Anterior cingulate cortex (tissue), 58 donors: ENCODE results near the gene SMIM36.
A peak's percentile ranks its signal among the peaks of the same experiment; 100 is the strongest.
"Not testable (repeated sequence)": the region's sequence is repeated elsewhere in the genome, so short reads cannot be mapped to it uniquely, and the experiment has no call there.

Source experiments
- DNase-seq, 58 donors: peaks; one replicate each; lab custom pipeline; 2025; lab: John Stamatoyannopoulos, UW

SMIM36 gene

DNA sequence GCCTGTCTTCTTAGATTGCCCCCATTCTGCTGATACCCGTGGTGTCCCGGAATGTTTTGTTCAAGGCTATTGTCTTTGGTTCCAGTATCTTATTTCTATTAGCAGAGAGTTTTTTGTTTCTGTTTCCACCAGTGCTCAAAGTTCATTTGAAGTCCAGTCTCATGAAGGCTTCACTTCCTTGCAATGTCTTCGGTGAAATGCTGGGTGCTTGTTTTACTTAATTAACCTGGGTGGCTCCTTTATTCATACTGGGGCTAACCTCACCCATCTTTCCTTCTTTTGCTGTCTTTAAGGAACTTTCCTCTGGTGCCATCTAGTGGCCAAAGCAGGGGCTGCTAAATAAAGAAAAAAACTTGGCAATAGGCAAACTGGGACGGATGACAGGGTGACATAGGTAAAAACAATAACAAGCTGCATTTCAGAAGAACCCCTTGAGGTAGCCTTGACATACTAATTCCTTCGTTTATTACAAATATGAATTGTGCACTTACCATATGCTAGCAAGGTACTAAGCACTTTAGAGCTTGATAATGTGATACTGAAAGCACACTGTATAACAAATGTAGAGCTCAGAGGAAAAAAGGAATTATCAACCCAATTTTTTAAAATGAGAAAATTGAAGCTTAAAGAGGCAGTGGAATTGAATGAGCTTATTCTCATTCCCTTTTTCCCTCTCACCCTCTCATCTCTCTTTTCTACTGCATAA is 2.8 kb upstream of the SMIM36 start:
- peak in 48 of 58 donors; percentile 4 to 80 (median 36) for DNase-seq

DNA sequence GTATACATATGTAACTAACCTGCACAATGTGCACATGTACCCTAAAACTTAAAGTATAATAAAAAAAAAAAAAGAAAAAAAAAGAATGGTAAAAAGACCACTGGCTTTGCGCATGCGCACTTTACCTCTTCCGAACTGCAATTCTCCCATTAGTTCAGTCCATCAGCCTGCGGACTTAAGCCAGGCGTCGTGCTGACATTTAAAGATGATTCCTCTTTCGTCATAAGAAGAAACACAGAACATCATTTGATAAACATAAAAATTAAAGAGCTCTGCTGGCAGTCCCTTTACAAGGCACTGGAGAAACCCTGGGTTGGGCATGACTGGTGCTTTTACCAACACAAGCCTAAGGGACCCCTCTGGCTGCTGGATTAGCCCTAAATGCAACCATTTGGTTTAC is 3.6 kb downstream of the SMIM36 start:
- not testable (repeated sequence) for DNase-seq

DNA sequence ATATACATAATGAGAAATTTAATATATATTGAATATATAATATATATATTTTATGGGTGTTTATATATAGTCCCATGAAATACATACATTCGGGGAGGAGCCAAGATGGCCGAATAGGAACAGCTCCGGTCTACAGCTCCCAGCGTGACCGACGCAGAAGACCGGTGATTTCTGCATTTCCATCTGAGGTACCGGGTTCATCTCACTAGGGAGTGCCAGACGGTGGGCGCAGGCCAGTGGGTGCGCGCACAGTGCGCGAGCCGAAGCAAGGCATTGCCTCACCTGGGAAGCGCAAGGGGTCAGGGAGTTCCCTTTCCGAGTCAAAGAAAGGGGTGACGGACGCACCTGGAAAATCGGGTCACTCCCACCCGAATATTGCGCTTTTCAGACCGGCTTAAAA is 9.6 kb downstream of the SMIM36 start:
- DNase-seq, result not testable (repeated sequence)

DNA sequence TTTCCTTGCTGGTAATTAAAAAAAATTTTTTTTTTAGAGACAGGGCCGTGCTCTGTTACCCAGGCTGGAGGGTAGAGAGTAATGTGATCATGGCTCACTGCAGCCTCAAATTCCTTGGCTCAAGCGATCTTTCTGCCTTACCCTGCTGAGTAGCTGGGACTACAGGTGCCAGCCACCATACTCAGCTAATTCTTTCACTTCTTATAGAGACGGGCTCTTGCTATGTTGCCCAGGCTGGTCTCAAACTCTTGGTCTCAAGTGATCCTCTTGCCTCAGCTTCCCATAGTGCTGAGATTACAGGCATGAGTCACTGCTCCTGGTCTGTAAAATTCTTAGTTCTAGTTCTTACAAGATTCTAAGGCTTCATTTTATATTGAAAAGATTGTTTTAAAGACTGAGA is 11.1 kb downstream of the SMIM36 start:
- no peak for DNase-seq

DNA sequence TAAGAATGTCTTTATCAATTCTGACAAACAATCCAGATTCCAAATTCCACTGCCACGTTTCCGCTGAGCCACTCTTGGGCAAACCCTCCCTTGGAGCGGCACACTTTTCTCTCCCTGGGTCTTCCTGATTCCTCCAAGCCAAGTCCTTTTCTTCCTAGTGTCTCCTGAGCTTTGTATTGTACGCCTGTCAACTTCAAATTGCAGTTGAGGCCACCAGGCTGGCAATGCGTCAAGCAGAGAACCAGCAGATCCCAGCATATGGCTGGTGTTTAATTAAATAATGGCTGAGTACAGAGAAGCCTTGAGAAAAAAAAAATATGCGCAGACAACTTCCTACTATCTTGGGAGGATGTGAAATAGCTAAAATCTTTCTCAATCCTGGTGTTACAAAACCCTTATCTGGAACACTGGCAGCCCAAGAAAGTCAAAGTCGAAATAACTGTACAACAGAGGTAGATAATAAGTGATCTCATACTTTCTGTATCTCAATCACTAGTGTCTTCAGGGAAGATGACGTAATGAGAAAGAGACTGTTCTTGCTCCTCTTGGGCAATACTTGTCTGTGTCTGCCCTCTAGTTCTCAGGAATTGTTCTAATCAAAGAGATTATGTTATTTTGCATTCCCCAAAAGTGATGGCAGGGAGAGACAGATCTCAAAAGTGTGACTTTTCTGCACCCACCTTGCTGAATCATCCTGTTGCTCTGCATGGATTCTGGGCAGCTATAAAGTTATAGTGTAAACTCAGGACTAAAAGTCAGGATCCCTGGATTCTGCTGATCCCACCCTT is 15.0 kb downstream of the SMIM36 start:
- peak in 17 of 58 donors; percentile 0 to 41 (median 11) for DNase-seq

DNA sequence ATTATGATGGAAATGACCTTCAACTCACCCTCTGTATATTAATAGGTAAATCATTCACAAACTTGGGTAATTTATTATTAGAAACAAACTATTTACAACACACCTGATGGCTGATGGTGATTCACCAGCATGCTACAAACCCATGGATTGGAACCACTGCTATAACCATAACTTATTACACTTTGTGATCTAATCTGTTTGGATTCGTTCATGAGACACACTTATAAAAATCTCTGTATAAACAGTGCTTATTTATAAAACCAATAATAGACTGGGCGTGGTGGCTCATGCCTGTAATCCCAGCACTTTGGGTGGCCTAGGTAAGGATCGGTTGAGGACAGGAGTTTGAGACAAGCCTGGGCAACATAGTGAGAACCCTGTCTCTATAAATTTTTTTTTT is 16.0 kb downstream of the SMIM36 start:
- DNase-seq, result no peak

DNA sequence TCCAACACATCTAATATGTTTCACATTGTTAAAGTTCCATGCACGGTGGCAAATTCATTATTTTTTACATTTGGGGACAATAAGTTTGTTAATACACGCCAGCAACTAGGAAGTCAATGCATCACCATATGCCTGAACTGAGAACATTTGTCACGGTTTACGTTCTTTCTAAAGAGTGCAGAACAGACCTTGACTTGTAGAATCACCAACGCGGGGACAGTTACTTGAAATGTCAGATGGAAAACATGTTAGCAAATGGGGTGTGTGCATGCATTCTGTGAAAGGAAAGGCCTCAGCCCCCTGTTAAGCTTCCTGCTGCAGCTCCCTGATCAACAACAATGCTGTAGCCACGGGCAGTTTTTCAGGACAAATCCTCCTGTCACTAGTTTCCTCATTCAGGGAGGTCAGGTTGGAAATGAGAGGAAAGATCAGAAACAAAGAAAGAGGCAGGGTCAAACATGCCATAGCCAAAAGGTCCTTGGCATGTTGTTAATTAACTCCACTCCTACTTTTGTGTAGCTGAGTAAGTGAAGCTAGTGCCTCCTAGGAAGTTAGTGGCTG is 18.4 kb downstream of the SMIM36 start:
- no peak for DNase-seq

DNA sequence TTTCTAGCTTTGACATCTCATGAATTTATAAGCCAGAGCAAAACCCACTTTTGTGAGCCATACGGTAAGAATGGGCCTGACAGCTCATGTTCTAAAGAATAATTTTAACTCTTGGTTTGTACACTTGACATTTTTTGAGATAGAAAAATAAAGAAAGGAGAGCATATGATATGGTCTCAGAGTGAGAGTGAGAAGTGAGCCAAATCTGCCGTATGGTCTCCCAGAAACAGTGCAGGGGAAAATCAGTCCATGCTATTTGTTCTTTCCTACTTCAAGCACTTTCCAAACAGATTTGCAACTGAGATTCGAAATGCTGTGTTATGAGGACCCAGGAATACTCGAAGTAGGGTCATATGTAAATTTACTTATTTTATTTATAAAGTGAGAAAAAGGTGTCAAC is 20.9 kb downstream of the SMIM36 start:
- peak in 2 of 58 donors; percentile 23 to 30 for DNase-seq

DNA sequence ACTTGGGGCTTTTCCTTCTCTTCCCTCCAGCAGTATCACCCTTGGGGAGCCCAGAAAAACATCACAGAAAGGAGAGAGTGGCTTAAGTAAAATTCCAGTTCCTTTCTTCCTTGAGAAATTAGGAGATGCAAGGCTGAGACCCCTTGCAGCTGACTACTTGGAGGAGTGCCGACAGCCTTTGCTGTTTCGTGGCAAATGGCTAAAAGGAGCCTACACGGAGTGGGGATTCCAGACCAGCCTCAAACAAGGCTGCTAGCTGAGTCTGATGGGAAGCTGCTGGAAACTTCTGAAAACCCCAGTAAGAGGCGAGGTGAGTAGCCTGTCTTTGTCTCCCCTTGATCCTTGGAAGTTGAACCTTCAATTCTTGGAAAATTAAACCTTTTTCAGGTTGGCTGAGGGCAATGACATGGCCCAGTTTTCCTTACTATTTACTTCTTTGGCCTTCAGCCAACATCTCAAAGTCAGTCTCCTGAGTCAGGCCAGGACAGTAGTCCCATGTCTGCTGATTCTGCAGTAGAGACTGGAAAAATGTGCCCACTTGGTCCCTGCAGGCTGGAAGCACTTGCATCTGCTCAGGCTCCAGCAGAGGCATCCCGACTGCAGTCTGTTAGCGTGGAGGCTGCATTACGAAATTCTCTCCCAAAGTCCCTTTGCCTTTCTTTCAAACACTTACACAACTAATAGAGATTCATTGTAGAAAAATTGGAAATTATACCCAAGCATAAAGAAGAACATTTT is 23.4 kb downstream of the SMIM36 start:
- no peak for DNase-seq

DNA sequence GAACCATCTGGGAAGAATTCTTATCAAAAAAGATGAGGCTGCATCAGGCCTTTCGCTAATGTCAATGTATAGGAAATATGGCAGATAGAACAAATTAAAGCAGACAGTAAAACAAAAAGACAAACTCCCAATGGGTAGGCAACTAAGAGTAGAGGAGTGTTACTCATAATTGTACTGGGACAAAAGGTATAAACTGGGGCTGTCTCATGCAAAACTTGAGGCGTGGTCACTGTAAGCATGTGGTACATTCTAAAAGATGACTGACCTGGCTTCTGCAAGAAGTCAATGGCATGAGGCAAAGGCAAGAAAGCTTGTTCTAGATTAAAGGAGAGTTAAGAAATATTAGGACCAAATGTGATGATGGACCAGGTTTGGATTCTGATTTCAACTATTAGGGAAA is 26.7 kb downstream of the SMIM36 start:
- DNase-seq, result no peak

DNA sequence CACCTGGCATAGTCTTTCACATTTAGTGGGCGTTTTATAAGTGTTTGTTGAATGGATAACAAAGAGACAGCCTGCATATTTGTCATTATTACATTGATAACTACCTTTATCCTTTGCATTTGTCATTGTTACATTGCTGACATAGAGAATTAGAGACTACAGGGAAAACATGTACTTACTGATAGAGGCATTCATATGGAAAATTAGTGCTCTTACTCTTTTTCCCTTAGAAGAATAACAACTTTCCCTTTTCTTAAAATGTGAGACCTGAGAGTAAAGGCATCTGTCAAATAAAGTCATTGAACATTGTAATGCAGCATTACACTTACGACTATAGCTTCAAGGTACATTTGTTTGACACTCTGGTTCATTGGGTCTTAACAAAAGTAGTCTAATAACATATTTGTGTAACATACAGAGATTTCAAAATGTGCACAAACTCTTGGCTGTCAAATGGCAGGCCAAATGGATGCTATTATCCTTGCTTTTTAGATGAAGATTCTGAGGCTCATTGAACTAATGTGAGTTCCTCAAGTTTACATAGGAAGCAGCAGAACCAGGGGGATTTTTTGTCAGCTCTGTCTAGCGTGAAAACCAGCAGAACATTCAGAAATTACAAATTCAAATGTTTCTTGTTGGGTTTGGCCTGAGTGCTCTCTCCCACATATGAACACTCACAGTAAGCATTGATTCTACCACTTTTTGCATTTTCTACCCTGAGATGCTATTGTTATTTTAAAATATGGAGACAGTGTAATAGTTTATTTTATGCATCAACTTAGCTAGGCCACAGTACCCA is 28.5 kb downstream of the SMIM36 start:
- no peak for DNase-seq

DNA sequence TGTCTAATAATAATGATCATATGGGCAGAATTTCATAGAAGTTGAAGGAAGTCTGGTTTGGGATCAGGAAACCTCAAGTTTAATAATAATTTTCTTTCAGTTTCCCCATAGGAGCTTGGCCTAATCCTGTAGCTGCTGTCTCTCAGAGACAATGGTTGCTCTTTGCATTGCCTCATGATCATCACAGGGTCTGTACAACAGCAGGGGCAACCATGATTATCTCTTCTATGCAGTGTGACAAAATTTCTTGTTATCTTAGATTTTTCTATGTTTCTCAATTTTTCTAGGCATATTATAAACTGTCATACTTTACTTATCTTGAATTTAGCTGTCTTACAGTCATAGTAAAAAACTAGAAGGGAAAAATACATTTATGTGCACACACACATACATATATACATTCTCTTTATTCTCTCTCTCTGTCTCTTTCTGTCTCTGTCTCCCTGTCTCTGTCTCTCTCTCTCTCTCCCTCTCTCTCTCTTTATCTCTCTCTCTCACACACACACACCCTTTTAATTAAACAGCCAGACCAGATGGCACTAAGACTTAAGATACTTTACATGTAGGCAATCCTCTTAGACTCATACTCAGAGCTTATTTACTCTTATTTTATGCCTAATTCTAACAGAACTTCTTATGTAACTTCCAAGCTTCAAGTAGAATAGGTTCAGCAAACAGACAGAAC is 30.5 kb downstream of the SMIM36 start:
- no peak for DNase-seq

DNA sequence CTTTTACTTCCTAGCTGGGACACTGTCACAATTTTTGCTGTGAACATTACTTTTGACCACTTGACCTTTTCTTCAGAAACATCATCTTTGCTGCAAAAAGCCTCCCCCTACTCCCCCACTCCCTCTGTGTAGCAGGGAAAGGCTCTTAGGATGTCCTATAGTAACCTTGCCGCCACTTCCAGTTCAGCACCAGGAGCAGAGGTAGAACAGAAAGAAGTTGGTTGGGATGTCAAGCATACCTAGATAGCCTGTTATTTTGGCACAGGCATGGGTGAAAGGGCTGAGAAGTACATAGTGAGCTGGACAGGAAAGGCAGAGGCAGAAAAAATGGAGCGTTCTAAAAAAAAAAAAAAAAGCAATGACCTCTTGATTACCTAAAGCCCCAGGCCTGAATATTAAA is 31.3 kb downstream of the SMIM36 start:
- DNase-seq, result no peak

DNA sequence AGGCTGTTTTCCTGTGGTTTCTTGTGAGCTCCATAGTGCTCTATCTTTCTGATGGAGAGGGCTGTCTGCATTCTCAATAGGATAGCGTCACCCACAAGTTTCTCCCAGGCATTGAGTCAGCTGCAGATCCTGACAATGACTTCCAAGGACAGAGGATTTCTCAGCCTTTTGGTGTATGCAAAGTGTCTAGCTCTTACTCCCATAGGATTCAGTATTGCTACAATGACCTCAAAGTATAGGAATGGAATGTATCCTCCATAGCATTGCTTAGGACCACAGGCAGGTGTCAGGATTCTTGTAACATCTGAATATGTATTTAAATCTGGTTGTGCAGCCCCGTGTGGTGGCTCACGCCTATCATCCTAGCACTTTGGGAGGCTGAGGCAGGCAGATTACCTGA is 32.3 kb downstream of the SMIM36 start:
- no peak for DNase-seq

DNA sequence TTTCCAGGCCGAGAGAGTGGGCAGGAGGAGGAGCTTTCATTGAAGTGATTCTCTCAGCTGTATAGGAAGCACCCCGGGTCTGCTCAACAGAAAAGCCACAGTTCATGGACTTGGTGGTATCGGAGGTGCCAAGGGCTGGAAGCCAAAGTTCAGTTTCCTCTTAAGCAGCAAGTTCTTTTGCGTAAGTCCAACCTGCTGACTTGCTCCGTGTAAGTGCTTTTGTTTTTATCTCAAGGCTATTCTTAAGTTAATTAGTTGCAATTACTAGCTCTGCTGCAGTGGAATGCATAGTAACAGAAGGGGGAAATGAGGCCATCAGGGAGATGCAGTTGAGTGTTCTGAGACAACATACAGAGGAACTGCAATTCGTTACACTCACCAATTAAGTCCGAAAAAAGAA is 44.6 kb downstream of the SMIM36 start:
- peak in 4 of 58 donors; percentile 0 to 4 (median 2) for DNase-seq

DNA sequence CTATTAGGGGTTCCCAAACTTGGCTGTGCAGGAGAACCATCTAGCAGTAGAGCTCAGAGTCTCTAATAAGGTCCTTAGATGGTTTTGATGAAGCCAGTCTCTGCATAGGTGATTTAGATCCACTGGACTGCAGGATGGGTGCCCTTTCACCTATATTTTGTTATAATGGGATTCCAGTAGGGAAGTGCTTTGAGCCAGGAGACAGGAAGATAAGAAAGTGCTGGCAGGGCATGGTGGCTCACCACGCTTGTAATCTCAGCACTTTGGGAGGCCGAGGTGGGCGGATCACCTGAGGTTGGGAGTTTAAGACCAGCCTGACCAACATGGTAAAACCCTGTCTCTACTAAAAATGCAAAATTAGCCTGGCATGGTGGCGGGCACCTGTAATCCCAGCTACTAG is 45.5 kb downstream of the SMIM36 start:
- DNase-seq, result not testable (repeated sequence)

DNA sequence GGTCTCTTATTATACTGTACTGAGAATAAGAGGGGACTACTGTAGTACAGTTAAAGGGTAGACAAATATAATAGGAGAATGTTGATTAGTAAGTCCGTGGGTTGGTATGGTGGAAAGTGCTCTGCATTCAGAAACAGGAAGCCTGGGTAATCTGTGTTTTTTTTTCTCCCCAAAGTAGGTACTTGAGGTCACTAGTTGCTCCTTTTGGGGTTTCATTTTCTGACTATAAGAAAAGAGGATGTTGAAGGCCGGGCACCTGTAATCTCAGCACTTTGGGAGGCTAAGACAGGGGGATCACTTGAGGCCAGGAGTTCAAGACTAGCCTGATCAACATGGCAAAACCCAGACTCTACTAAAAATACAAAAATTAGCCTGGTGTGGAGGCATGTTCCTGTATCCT is 47.7 kb downstream of the SMIM36 start:
- no peak for DNase-seq

DNA sequence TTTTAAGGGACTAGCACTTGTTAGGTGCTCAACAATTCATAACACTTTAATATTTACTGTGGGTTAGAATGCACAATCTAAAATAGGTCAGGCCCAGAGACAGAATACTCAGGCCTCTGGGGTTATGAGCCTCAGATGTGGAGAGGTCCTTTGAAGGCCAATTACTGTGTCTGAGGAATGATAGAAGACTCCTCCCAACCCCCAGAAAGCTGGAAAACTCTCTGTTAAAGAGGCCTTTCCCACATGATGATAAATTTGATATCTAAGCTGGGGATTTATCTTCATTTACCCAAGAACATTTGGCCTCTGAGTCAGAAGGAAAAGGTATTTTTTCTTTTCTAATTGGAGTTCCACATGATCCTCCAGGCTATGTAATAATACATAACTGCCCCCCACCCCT is 48.5 kb downstream of the SMIM36 start:
- DNase-seq, result no peak

DNA sequence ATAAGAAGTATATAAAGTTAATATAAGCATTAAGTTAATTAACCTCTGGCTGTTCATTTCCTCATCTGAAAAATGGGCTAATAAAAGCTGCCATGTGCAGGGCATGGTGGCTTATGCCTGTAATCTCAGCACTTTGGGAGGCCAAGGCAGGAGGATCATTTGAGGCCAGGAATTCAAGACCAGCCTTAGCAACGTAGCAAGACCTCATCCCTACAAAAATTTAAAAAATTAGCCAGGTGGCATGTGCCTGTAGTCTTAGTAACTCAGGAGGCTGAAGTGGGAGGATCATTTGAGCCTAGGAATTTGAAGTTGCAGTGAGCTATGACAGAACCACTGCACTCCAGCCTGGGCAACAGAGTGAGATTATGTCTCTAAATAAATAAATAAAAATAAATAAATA is 49.0 kb downstream of the SMIM36 start:
- no peak for DNase-seq

DNA sequence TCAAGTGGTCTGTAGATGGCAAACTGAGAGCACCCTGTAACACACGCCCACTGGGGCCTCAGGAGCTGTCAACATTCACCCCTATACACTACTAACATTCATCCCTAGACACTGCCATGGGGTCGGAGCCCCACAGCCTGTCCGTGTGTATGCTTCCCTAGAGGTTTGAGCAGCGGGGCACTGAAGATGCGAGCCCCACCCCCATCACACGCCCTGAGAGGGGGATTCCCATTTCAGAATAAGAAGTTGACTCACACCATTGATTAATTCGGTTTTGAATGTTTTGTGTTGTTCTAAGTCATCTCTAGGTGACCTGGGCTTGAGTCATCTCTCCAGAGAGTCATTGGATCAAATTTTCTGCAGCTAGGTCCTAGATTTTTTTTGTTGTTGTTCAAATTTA is 52.3 kb downstream of the SMIM36 start:
- no peak for DNase-seq
